HG03378 (cell line): ENCODE measurements around the gene IL3RA.
"Not testable (repeated sequence)": the region's sequence is repeated elsewhere in the genome, so short reads cannot be mapped to it uniquely, and the experiment has no call there.

Source experiments
- ATAC-seq: cut with Tn5 transposase; IDR thresholded peaks from one replicate; pipeline ENCODE4 v1.9.1; 2021; ENCODE audit warnings: mild to moderate bottlenecking, moderate library complexity; ENCODE audit not compliant: unreplicated experiment

The IL3RA gene

GRCh38 chrX:1336331-1336943 is at the start of gene IL3RA:
Gene IL3RA, plus strand, starts transcription at chrX:1336785. Its CDS starts 4,981 bp downstream, at chrX:1341766.
- ATAC-seq, result peak; percentile 50

- no peak for ATAC-seq
These were observed 47.0 kb upstream of the IL3RA start for GRCh38 chrX:1289535-1289934.

- no peak for ATAC-seq
These were observed 45.4 kb upstream of the IL3RA start for GRCh38 chrX:1291110-1291740.

- ATAC-seq, result no peak
These were observed 43.9 kb upstream of the IL3RA start for GRCh38 chrX:1292575-1293290.

- no peak for ATAC-seq
These were observed 42.1 kb upstream of the IL3RA start for GRCh38 chrX:1294301-1295067.

- no peak for ATAC-seq
These were observed 41.0 kb upstream of the IL3RA start for GRCh38 chrX:1295550-1295949.

- not testable (repeated sequence) for ATAC-seq
These were observed 39.0 kb upstream of the IL3RA start for GRCh38 chrX:1297591-1297990.

- ATAC-seq, result no peak
These were observed 36.1 kb upstream of the IL3RA start for GRCh38 chrX:1300449-1300848.

- no peak for ATAC-seq
These were observed 31.2 kb upstream of the IL3RA start for GRCh38 chrX:1305411-1305810.

- no peak for ATAC-seq
These were observed 29.5 kb upstream of the IL3RA start for GRCh38 chrX:1306909-1307625.

- ATAC-seq, result no peak
These were observed 28.8 kb upstream of the IL3RA start for GRCh38 chrX:1307626-1308340.

GRCh38 chrX:1308476-1308875 is 28.1 kb upstream of the IL3RA start:
- no peak for ATAC-seq

- ATAC-seq, result not testable (repeated sequence)
These were observed 27.7 kb upstream of the IL3RA start for GRCh38 chrX:1308917-1309316.

GRCh38 chrX:1313788-1314187 is 22.8 kb upstream of the IL3RA start:
- no peak for ATAC-seq

GRCh38 chrX:1316527-1316926 is 20.1 kb upstream of the IL3RA start:
- no peak for ATAC-seq

- no peak for ATAC-seq
These were observed 14.9 kb upstream of the IL3RA start for GRCh38 chrX:1321674-1322073.

GRCh38 chrX:1322393-1322792 is 14.2 kb upstream of the IL3RA start:
- no peak for ATAC-seq

GRCh38 chrX:1323315-1323714 is 13.3 kb upstream of the IL3RA start:
- peak; percentile 76 for ATAC-seq

GRCh38 chrX:1325515-1326116 is 11.0 kb upstream of the IL3RA start:
- ATAC-seq, result no peak
